GM19324 (cell line): Measurements from ENCODE around the gene INTS13.
"Not testable (repeated sequence)": the region's sequence is repeated elsewhere in the genome, so short reads cannot be mapped to it uniquely, and the experiment has no call there.

Source experiments
- ATAC-seq: cut with Tn5 transposase; IDR thresholded peaks from one replicate; pipeline ENCODE4 v1.9.1; 2021; ENCODE audit warnings: mild to moderate bottlenecking, moderate library complexity; ENCODE audit not compliant: unreplicated experiment, low FRiP score

The INTS13 gene

GRCh38 chr12:26936559-26937442, 980 bp downstream of the INTS13 start:
- ATAC-seq = no peak

GRCh38 chr12:26935636-26936378, 2.0 kb downstream of the INTS13 start:
- no peak for ATAC-seq

GRCh38 chr12:26929590-26929989, 8.2 kb downstream of the INTS13 start:
- ATAC-seq = no peak

GRCh38 chr12:26928661-26929060, 9.1 kb downstream of the INTS13 start:
- no peak for ATAC-seq

GRCh38 chr12:26921886-26922285, 15.9 kb downstream of the INTS13 start:
- ATAC-seq = no peak

- ATAC-seq = no peak
These were observed 18.6 kb downstream of the INTS13 start for GRCh38 chr12:26919216-26919555.

- no peak for ATAC-seq
These were observed 19.2 kb downstream of the INTS13 start for GRCh38 chr12:26918321-26919215.

GRCh38 chr12:26906704-26907103, 31.1 kb downstream of the INTS13 start:
- no peak for ATAC-seq

- ATAC-seq = no peak
These were observed 31.8 kb downstream of the INTS13 start for GRCh38 chr12:26906024-26906423.

GRCh38 chr12:26903396-26903795, 34.4 kb downstream of the INTS13 start:
- ATAC-seq = not testable (repeated sequence)

- ATAC-seq = no peak
These were observed 40.9 kb downstream of the INTS13 start for GRCh38 chr12:26896913-26897312.

- ATAC-seq = no peak
These were observed 42.1 kb downstream of the INTS13 start for GRCh38 chr12:26895672-26896071.

- ATAC-seq = no peak
These were observed 46.1 kb downstream of the INTS13 start for GRCh38 chr12:26891704-26892103.

- no peak for ATAC-seq
These were observed 47.0 kb downstream of the INTS13 start for GRCh38 chr12:26890784-26891183.

GRCh38 chr12:26884765-26885576, 52.8 kb downstream of the INTS13 start:
- ATAC-seq = peak; percentile 84

- ATAC-seq = no peak
These were observed 57.2 kb downstream of the INTS13 start for GRCh38 chr12:26880625-26881024.

GRCh38 chr12:26878661-26879119, 59.1 kb downstream of the INTS13 start:
- ATAC-seq = peak; percentile 80

- ATAC-seq = no peak
These were observed 63.1 kb downstream of the INTS13 start for GRCh38 chr12:26874501-26875296.

GRCh38 chr12:26872625-26873024, 65.2 kb downstream of the INTS13 start:
- no peak for ATAC-seq
